HUES6 (cell line): Measurements from ENCODE around the gene DTD2.
"Not testable (repeated sequence)": the region's sequence is repeated elsewhere in the genome, so short reads cannot be mapped to it uniquely, and the experiment has no call there.

Source experiments
- H3K27ac ChIP-seq: 2 replicates; pipeline ENCODE4 v1.7.0; 2013; ENCODE audit warnings: low read depth, mild to moderate bottlenecking, low read length, inconsistent platforms
- H3K27me3 ChIP-seq: 2 replicates; pipeline ENCODE4 v1.6.1; 2013; ENCODE audit warnings: low read length; ENCODE audit not compliant: control insufficient read depth, insufficient read depth
- H3K36me3 ChIP-seq: 2 replicates; pipeline ENCODE4 v1.6.1; 2013; ENCODE audit warnings: low read length; ENCODE audit not compliant: control insufficient read depth, insufficient read depth
- H3K4me1 ChIP-seq: 2 replicates; pipeline ENCODE4 v1.6.1; 2013; ENCODE audit warnings: low read length; ENCODE audit not compliant: control insufficient read depth, insufficient read depth
- H3K4me3 ChIP-seq: 2 replicates; pipeline ENCODE4 v1.5.1; 2013; ENCODE audit warnings: low read depth, low read length
- H3K9ac ChIP-seq: one replicate; pipeline ENCODE4 v1.6.1; 2013; ENCODE audit warnings: mild to moderate bottlenecking, low read length
- H3K9me3 ChIP-seq: 2 replicates; pipeline ENCODE4 v1.6.1; 2013; ENCODE audit warnings: low read depth, low read length; ENCODE audit not compliant: control insufficient read depth, insufficient read depth

The DTD2 gene

DNA sequence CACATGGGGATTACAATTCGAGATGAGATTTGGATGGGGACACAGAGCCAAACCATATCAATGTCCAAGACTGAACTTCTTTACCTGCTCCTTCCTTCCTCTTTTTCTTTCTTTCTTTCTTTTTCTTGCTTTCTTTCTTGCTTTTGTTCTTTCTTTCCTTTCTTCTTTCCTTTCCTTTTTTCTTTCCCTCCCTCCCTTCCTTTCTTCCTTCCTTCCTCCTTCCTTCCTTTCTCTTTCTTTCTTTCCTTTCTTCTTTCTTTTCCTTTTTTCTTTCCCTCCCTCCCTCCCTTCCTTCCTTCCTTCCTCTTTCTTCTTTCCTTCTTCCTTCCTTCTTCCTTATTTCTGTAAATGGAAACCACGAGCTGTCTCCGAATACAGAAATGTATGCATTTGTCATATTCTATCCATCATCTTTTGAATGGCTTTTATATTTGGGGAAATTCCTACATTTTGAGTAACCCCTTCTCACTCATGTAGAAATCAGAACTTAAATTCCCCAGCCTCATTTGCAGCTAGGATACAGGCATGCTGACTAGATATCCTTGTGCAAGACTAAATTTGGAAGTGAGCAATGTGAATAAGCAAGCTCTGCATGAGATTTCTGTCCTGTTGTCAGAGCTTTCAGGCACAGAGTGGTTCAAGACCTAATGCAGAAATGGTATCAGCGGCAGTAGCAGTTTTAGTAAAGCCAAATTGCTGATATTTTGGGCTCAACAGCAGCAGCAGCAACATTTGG is 19.0 kb upstream of the DTD2 start:
- H3K36me3 ChIP-seq: no peaks in the 10 kb centered on the region
- H3K4me3 ChIP-seq: no peak overlapping the region
- H3K9ac ChIP-seq: no peak overlapping the region
- H3K27me3 ChIP-seq: no peaks in the 10 kb centered on the region
- H3K27ac ChIP-seq: no peak overlapping the region
- H3K4me1 ChIP-seq: no peaks in the 10 kb centered on the region
- peaks cover 5% of the 10 kb centered on the region; the same call in 1 of the 2 replicates for H3K9me3 ChIP-seq

DNA sequence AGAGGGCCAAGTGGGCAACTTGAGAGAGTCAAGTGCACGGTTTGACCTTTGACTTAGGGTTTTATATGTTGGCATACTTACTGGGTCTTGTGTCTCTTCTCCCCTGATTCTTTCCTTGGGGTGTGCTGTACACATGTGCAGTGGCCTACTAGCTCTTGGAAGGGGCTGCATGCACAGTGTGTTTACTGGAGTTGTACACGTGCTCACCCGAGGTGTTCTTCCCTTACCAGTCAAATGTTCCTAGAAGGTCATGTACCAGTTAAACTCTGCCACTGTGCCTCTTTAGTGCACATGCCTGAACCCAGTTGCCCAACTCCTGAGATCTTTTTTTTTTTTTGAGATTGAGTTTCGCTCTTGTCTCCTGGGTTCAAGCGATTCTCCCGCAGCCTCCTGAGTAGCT is 9.2 kb upstream of the DTD2 start:
- no peak overlapping the region for H3K9ac ChIP-seq
- no peaks in the 10 kb centered on the region for H3K36me3 ChIP-seq
- peaks cover 4% of the 10 kb centered on the region; the same call in 1 of the 2 replicates for H3K4me1 ChIP-seq
- H3K27me3 ChIP-seq: no peaks in the 10 kb centered on the region
- no peak overlapping the region for H3K4me3 ChIP-seq
- no peaks in the 10 kb centered on the region for H3K9me3 ChIP-seq
- no peak overlapping the region for H3K27ac ChIP-seq

DNA sequence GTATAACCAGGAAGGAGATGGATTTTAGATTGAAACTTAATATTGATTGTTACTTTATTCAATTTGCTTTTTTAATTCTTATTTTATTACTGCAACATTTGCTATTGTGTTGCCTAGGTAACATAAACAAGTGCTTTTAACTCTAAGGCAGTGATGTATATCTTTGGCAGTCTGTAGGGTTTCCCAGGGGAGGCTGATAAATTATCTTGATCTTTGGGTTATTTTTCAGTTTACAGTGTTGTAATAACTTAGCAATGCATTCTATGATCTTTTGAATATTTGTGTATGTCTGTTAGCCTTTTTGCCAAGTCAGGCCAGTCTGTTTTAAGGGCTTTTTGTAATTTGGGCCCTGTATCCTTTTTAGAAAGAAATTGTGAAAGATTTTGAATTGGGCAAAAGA is 7.8 kb upstream of the DTD2 start:
- Histone ChIP-seq H3K27ac (no peak overlapping the region), H3K4me1 (peaks cover 4% of the 10 kb centered on the region; the same call in 1 of the 2 replicates), H3K9ac (no peak overlapping the region)

DNA sequence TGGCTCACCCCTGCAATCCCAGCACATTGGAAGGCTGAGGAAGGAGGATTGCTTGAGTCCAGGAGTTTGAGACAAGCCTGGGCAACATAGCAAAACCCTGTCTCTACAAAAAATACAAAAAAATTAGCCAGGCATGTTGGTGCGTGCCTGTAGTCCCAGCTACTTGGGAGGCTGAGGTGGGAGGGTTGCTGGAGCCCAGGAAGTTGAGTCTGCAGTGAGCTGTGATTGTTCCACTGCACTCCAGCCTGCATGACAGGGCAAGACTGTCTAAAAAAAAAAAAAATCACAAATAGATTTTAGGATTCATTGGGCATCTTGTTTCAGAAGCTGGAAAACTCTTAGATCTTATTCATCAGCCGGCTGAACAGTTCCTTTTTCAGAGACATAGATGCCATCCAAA is 5.1 kb upstream of the DTD2 start:
- H3K27ac ChIP-seq, H3K36me3 ChIP-seq, H3K27me3 ChIP-seq, H3K9ac ChIP-seq, H3K4me3 ChIP-seq, H3K9me3 ChIP-seq: not testable (repeated sequence)
- H3K4me1 ChIP-seq: peaks cover 14% of the 10 kb centered on the region

More for the DNA sequence above, 7.8 kb upstream of the DTD2 start:
- Histone ChIP-seq H3K27me3 (no peaks in the 10 kb centered on the region), H3K9me3 (no peaks in the 10 kb centered on the region), H3K36me3 (no peaks in the 10 kb centered on the region), H3K4me3 (no peak overlapping the region)

DNA sequence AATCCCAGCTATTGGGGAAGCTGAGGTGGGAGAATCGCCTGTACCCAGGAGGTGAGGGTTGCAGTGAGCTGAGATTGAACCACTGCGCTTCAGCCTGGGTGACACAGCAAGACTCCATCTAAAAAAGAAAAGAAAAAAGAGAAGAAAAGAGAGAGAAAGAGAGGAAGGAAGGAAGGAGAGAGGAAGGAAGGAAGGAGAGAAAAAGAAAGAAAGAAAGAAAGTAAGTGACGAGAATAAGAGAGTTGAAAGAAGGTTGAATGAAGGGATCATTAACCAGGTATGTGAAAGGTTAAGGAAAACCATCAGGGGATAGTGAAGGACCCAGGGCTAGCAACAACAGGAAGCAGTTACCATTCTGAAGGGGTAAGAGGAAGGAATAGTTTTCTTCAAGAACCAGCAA is 4.2 kb upstream of the DTD2 start:
- Histone ChIP-seq H3K36me3 (no peaks in the 10 kb centered on the region), H3K9ac (no peak overlapping the region), H3K4me3 (no peak overlapping the region), H3K4me1 (peaks cover 14% of the 10 kb centered on the region), H3K27me3 (no peaks in the 10 kb centered on the region), H3K27ac (no peak overlapping the region), H3K9me3 (no peaks in the 10 kb centered on the region)

DNA sequence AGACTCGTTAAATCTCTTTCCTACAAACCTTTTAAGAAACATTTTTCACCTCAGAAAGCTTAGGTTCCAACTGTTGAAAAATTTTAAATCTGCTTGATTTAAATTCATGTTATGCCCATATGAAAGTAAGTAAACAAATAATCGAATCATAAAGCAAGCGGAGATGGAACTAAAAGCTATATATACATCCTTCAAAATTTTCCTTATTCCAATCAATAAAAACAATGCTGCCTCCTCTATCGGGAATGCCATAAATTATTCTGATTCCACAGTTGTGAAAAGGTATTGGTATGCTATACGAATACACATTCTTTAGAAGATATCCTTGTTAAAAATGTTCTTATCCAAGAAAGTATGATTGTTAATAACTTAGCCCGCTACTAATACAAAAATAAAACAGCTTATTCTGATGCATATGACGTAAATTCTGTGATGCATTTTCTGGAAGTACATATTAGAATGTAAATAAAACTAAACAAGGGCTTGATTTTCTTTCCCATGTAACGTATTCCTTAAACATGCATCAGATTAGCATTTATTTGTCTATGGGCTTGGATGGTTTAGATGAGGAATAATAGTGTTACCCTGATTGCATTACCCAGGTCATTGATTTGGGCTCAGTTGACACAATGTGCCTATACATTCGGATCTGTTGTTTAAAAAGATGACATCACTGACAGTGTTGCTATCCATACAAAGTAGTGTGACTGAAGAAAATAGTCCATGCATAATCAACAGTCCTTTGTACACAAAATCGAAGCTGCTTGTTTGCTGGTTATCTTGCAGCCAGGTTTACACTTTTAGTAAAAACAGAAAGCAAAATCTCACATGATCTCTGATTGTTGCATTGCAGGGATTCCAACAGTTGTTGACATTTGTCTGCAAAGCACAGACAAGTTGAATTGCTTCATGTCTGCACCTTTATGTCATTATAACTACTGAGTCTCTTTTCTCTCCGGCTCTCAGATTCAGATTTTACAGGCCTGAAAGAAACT is 656 bp upstream of the DTD2 start:
- Histone ChIP-seq H3K4me1 (peaks cover 14% of the 10 kb centered on the region), H3K27ac (no peak overlapping the region), H3K27me3 (no peaks in the 10 kb centered on the region), H3K36me3 (0 out of 2 replicates have a peak, but pooled peaks cover under 1% of the 10 kb centered on the region), H3K9me3 (no peaks in the 10 kb centered on the region), H3K9ac (no peak overlapping the region), H3K4me3 (peak overlapping the region; percentile 81)

DNA sequence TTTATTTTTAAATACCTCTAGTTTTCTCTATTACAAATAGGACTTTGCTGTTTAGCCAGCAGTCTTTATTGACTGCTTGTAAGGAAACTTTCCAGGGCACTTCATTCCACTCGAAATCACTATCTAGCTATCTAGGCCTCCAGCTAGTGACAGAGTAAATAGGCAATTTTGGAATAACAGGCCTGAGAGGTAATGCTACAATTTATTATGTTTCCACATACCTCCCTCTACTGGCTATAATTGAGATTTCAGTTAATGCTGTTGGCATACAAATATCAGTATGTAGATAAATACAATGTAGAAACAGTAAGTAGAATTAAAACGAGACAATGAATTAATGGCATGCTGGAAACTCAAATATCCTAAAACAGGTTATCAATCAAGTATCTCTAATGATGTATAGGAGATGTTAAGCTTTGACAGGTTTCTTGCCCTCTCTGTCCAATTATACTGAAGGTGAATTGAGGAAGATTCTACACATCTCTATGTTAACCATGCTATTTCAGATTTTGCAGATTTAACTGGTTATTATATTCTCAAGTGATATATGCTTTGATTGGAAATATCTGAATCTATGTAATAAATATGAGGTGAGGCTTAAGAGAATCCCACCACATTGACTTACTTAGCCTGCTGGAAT is 7.2 kb downstream of the DTD2 start:
- H3K4me3 ChIP-seq: no peak overlapping the region
- no peaks in the 10 kb centered on the region for H3K27me3 ChIP-seq
- H3K4me1 ChIP-seq: no peaks in the 10 kb centered on the region
- H3K36me3 ChIP-seq: peaks cover 31% of the 10 kb centered on the region
- H3K9me3 ChIP-seq: no peaks in the 10 kb centered on the region
- no peak overlapping the region for H3K27ac ChIP-seq
- no peak overlapping the region for H3K9ac ChIP-seq

DNA sequence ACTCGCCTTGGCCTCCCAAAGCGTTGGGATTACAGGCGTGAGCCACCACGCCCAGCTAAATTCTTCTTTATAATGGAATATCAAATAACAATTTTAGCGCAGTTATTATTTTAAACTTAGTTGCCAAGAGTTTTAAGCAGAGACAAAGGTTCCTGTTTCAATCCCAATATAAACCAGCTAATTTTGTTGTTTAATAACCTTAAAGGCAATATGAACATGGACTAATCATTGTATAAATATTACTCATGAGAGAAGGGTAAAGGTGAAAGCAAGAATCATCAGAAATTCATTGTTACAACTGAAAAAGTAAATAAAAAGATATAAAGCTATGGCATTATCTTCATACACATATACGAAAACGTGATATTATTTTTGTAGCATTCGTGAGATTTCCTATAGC is 8.2 kb downstream of the DTD2 start:
- Histone ChIP-seq H3K9me3 (no peaks in the 10 kb centered on the region), H3K4me1 (no peaks in the 10 kb centered on the region), H3K9ac (no peak overlapping the region), H3K27ac (no peak overlapping the region), H3K36me3 (peaks cover 31% of the 10 kb centered on the region), H3K4me3 (no peak overlapping the region), H3K27me3 (no peaks in the 10 kb centered on the region)

DNA sequence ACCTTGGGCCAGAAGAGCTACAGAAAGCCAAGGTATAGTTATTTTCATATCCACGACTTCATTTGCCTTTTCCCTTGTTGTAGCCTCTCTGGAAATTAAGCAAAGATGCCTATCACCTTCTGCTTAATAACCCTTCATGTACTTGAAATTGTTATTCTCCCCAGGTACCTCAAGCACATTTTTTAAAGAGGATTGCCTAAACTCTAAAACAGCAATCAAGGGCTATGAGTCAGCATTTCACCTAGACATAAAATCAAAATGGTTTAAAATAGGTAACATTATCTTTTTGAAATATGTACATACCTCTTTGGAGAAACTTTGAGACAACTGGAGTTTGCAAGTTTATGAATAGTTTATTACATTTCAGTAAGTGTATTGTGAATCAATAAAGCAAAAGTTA is 11.6 kb downstream of the DTD2 start:
- Histone ChIP-seq H3K9me3 (no peaks in the 10 kb centered on the region), H3K36me3 (peaks cover 14% of the 10 kb centered on the region; the same call in 1 of the 2 replicates), H3K27me3 (no peaks in the 10 kb centered on the region), H3K4me3 (no peak overlapping the region), H3K9ac (no peak overlapping the region), H3K4me1 (no peaks in the 10 kb centered on the region), H3K27ac (no peak overlapping the region)

DNA sequence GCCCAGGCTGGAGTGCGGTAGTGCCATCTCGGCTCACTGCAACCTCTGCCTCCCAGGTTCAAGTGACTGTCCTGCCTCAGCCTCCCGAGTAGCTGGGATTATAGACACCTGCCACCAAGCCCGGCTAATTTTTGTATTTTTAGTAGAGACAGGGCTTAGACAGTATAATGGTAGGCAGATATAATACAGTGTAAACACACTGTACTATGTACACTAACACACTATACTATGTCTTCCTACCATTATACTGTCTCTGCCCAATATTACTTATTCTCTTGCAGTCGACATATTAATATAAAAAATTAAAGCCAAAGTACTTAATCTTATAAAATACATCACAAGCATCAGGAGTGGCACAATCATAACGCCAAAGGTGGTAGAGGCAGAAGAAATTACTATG is 15.0 kb downstream of the DTD2 start:
- Histone ChIP-seq H3K4me1 (no peaks in the 10 kb centered on the region), H3K4me3 (no peak overlapping the region), H3K27ac (no peak overlapping the region), H3K27me3 (no peaks in the 10 kb centered on the region), H3K9me3 (peaks cover 7% of the 10 kb centered on the region; the same call in 1 of the 2 replicates), H3K36me3 (peaks cover 6% of the 10 kb centered on the region; the same call in 1 of the 2 replicates), H3K9ac (no peak overlapping the region)
